Glutamatergic neuron (in vitro differentiated cells): ENCODE results near the gene RAPGEF1. TPM values are rescaled to one million over a fixed set of nuclear protein-coding genes. Genes with fewer than 3 reads are reported as not detected.

Source experiments
- DNase-seq: peaks from one replicate; pipeline ENCODE4 v3.0.0; 2022
- H3K27ac Mint-ChIP-seq: one replicate; pipeline ENCODE4 v1.8.0; 2020; ENCODE audit warnings: mild to moderate bottlenecking, mixed read lengths, inconsistent platforms; ENCODE audit not compliant: unreplicated experiment
- H3K27me3 Mint-ChIP-seq: one replicate; pipeline ENCODE4 v1.8.0; 2020; ENCODE audit warnings: mild to moderate bottlenecking, moderate library complexity, mixed read lengths, inconsistent platforms; ENCODE audit not compliant: unreplicated experiment
- H3K36me3 Mint-ChIP-seq: one replicate; pipeline ENCODE4 v1.8.0; 2020; ENCODE audit warnings: mild to moderate bottlenecking, mixed read lengths, inconsistent platforms; ENCODE audit not compliant: unreplicated experiment
- H3K4me1 Mint-ChIP-seq: one replicate; pipeline ENCODE4 v1.8.0; 2020; ENCODE audit warnings: mild to moderate bottlenecking, low read depth, mixed read lengths, inconsistent platforms; ENCODE audit not compliant: unreplicated experiment
- H3K4me3 Mint-ChIP-seq: one replicate; pipeline ENCODE4 v1.8.0; 2020; ENCODE audit warnings: mild to moderate bottlenecking, mixed read lengths, inconsistent platforms; ENCODE audit not compliant: unreplicated experiment
- H3K9me3 Mint-ChIP-seq: one replicate; pipeline ENCODE4 v1.8.0; 2020; ENCODE audit warnings: mild to moderate bottlenecking, moderate library complexity, mixed read lengths, inconsistent platforms; ENCODE audit not compliant: unreplicated experiment
- CTCF ChIP-seq: fragments of 200-600 bp; sonication (generic); IDR thresholded peaks from one replicate; pipeline ENCODE4 v1.5.0; 2021; ENCODE audit not compliant: partially characterized antibody, unreplicated experiment
- total RNA-seq: library from RNA; stranded (reverse); fragmentation: NEBNext Ultra II Directional; extraction: Animal tissue kit (Norgen Biotek cat#: 25700); gene quantifications from one replicate; pipeline ENCODE4 v1.2.1, GENCODE V29; 2021; ENCODE audit not compliant: unreplicated experiment

The RAPGEF1 gene
- total RNA-seq, 1 donor from 2014 or later: 319 TPM

- Mint-ChIP-seq H3K36me3 (no peaks in the 10 kb centered on the region), H3K9me3 (peaks cover 36% of the 10 kb centered on the region), H3K4me3 (no peak overlapping the region), H3K4me1 (peaks cover 56% of the 10 kb centered on the region), H3K27me3 (peaks cover 17% of the 10 kb centered on the region), H3K27ac (no peak overlapping the region)
- DNase-seq: no peak
- no peak for TF ChIP-seq CTCF
These were observed 110.1 kb downstream of the RAPGEF1 start for GRCh38 chr9:131629825-131630204.

GRCh38 chr9:131629226-131629500 is 110.7 kb downstream of the RAPGEF1 start:
- Mint-ChIP-seq H3K27me3 (peaks cover 20% of the 10 kb centered on the region), H3K27ac (peak overlapping the region; percentile 100), H3K4me3 (peak overlapping the region; percentile 15), H3K9me3 (peaks cover 40% of the 10 kb centered on the region), H3K36me3 (no peaks in the 10 kb centered on the region), H3K4me1 (peaks cover 63% of the 10 kb centered on the region)
- no peak for DNase-seq
- TF ChIP-seq CTCF: no peak

GRCh38 chr9:131628459-131629225 is 111.2 kb downstream of the RAPGEF1 start:
- DNase-seq: no peak
- Mint-ChIP-seq H3K4me3 (peak overlapping the region; percentile 15), H3K36me3 (no peaks in the 10 kb centered on the region), H3K9me3 (peaks cover 42% of the 10 kb centered on the region), H3K27ac (peak overlapping the region; percentile 100), H3K4me1 (peaks cover 67% of the 10 kb centered on the region), H3K27me3 (peaks cover 20% of the 10 kb centered on the region)
- TF ChIP-seq CTCF: no peak

- Mint-ChIP-seq H3K4me1 (peaks cover 68% of the 10 kb centered on the region), H3K36me3 (no peaks in the 10 kb centered on the region), H3K27me3 (peaks cover 20% of the 10 kb centered on the region), H3K4me3 (peak overlapping the region; percentile 72), H3K27ac (peak overlapping the region; percentile 100), H3K9me3 (peaks cover 47% of the 10 kb centered on the region)
- DNase-seq: peak; percentile 62
- no peak for TF ChIP-seq CTCF
These were observed 112.0 kb downstream of the RAPGEF1 start for GRCh38 chr9:131627648-131628458.

- Mint-ChIP-seq H3K27me3 (peaks cover 20% of the 10 kb centered on the region), H3K4me1 (peaks cover 67% of the 10 kb centered on the region), H3K27ac (peak overlapping the region; percentile 100), H3K36me3 (no peaks in the 10 kb centered on the region), H3K4me3 (peak overlapping the region; percentile 63), H3K9me3 (peaks cover 47% of the 10 kb centered on the region)
- DNase-seq: no peak
- TF ChIP-seq CTCF: no peak
These were observed 112.6 kb downstream of the RAPGEF1 start for GRCh38 chr9:131627326-131627647.
